Measurements from ENCODE around the gene RPH3AL. TPM values are rescaled to one million over a fixed set of nuclear protein-coding genes. Genes with fewer than 3 reads are reported as not detected.
A peak's percentile ranks its signal among the peaks of the same experiment; 100 is the strongest.

The RPH3AL gene
- total and polyA plus RNA-seq, 10 donors, result 4.8 to 182 (median 49.1) TPM

- H3K4me3 ChIP-seq, result no peak overlapping the region
- H3K27ac ChIP-seq, result no peak overlapping the region
- TF ChIP-seq POLR2AphosphoS5 (IDR thresholded peaks at IDR 0.05) (no peak), POLR2A (IDR thresholded peaks at IDR 0.05) (no peak)
- TF ChIP-seq, protein P1, sequence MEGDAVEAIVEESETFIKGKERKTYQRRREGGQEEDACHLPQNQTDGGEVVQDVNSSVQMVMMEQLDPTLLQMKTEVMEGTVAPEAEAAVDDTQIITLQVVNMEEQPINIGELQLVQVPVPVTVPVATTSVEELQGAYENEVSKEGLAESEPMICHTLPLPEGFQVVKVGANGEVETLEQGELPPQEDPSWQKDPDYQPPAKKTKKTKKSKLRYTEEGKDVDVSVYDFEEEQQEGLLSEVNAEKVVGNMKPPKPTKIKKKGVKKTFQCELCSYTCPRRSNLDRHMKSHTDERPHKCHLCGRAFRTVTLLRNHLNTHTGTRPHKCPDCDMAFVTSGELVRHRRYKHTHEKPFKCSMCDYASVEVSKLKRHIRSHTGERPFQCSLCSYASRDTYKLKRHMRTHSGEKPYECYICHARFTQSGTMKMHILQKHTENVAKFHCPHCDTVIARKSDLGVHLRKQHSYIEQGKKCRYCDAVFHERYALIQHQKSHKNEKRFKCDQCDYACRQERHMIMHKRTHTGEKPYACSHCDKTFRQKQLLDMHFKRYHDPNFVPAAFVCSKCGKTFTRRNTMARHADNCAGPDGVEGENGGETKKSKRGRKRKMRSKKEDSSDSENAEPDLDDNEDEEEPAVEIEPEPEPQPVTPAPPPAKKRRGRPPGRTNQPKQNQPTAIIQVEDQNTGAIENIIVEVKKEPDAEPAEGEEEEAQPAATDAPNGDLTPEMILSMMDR (IDR thresholded peaks at IDR 0.05 in 8 of 11, conservative IDR thresholded peaks at IDR 0.05 in 3 of 11), result peak; percentile 18 to 72 (median 55)
- H3K27me3 ChIP-seq (replicated peaks in 1 of 7), result peaks cover 0 to 8% (median 0%) of the 10 kb centered on the region in 7 donors
- peaks cover 0 to 7% (median 0%) of the 10 kb centered on the region in 6 donors for H3K4me1 ChIP-seq
- peaks cover 0 to 43% (median 0%) of the 10 kb centered on the region in 6 donors for H3K36me3 ChIP-seq
- intact Hi-C loops (cut with DNase I; ENCODE audit: low total_unique reads), result no loop called here
- WGBS, 5 donors, result 59 to 74% (median 66%) methylated on average over 12 to 16 of the region's 16 CpGs
- no peaks in the 10 kb centered on the region for H3K9me3 ChIP-seq
- no peak for DNase-seq
These were observed 188.0 kb downstream of the RPH3AL start for GRCh38 chr17:164303-165235.

- intact Hi-C loops (cut with DNase I; ENCODE audit: low total_unique reads), result no loop called here
- Histone ChIP-seq H3K9me3 (no peaks in the 10 kb centered on the region), H3K36me3 (peaks cover 0 to 49% (median 0%) of the 10 kb centered on the region in 6 donors), H3K27ac (no peak overlapping the region), H3K4me3 (no peak overlapping the region), H3K27me3 (replicated peaks in 1 of 7) (peaks cover 0 to 8% (median 0%) of the 10 kb centered on the region in 7 donors), H3K4me1 (peaks cover 0 to 7% (median 0%) of the 10 kb centered on the region in 6 donors)
- TF ChIP-seq, protein P1 (IDR thresholded peaks at IDR 0.05 in 8 of 11, conservative IDR thresholded peaks at IDR 0.05 in 3 of 11), result no peak
- TF ChIP-seq POLR2AphosphoS5 (IDR thresholded peaks at IDR 0.05) (no peak), POLR2A (IDR thresholded peaks at IDR 0.05) (no peak)
- no peak for DNase-seq
- 69 to 89% (median 84%) methylated on average over 11 of the region's 11 CpGs for WGBS, 5 donors
These were observed 189.0 kb downstream of the RPH3AL start for GRCh38 chr17:163514-164098.

GRCh38 chr17:162689-163088 is 189.9 kb downstream of the RPH3AL start:
- intact Hi-C loops (cut with DNase I; ENCODE audit: low total_unique reads), result no loop called here
- DNase-seq, result no peak
- Histone ChIP-seq H3K4me3 (no peak overlapping the region), H3K27me3 (replicated peaks in 1 of 7) (peaks cover 0 to 8% (median 0%) of the 10 kb centered on the region in 7 donors), H3K36me3 (peaks cover 0 to 49% (median 0%) of the 10 kb centered on the region in 6 donors), H3K9me3 (no peaks in the 10 kb centered on the region), H3K27ac (no peak overlapping the region), H3K4me1 (peaks cover 0 to 7% (median 0%) of the 10 kb centered on the region in 6 donors)
- TF ChIP-seq POLR2AphosphoS5 (IDR thresholded peaks at IDR 0.05), result no peak
- TF ChIP-seq, protein P1 (IDR thresholded peaks at IDR 0.05 in 8 of 11, conservative IDR thresholded peaks at IDR 0.05 in 3 of 11), result no peak
- TF ChIP-seq POLR2A (IDR thresholded peaks at IDR 0.05), result no peak
- 86 to 90% (median 87%) methylated on average over 7 to 11 of the region's 11 CpGs for WGBS, 5 donors

Other genes with a start within 250 kb of the RPH3AL start
- gene SCGB1C2, start 215.2 kb downstream of the RPH3AL start, total RNA-seq, result not detected
- gene SCGB1C2, start 215.2 kb downstream of the RPH3AL start, polyA plus RNA-seq, result not detected
- 10 to 100 TPM in 3 of 7 donors, 1 to 10 TPM in 4; 3.0 to 17.0 (median 7.5) TPM for gene DOC2B, start 171.2 kb downstream of the RPH3AL start, total RNA-seq
- 1 to 10 TPM in 2 of 3 donors, under 1 TPM in 1; 0.91 to 3.1 (median 1.1) TPM for gene DOC2B, start 171.2 kb downstream of the RPH3AL start, polyA plus RNA-seq
- 10 to 100 TPM; 19.5 to 47.1 (median 29.6) TPM for gene RFLNB, start 93.1 kb upstream of the RPH3AL start, total RNA-seq
- 10 to 100 TPM in 1 of 3 donors, 1 to 10 TPM in 2; 3.0 to 11.8 (median 4.1) TPM for gene RFLNB, start 93.1 kb upstream of the RPH3AL start, polyA plus RNA-seq